Esophagus squamous epithelium (tissue), 4 donors: ENCODE results near the gene ERCC1.

Experiments
- POLR2A ChIP-seq, 4 donors: fragments of 450-650 bp; IDR thresholded peaks; one replicate each; pipeline ENCODE4 v1.6.1; 2017; ENCODE audit warnings: antibody characterized with exemption in 4 of 4, mild to moderate bottlenecking in 4 of 4, moderate library complexity in 3 of 4
- TF ChIP-seq, protein P1 (sequence below), 6 experiments: fragments of 450-650 bp in 4 of 6; fragments of 200-600 bp in 2 of 6; sonication (generic) in 2 of 6; IDR thresholded peaks; one replicate each; pipeline ENCODE4 v1.5.1; 2016 to 2019; ENCODE audit warnings: antibody characterized with exemption in 6 of 6, mild to moderate bottlenecking in 4 of 6, moderate library complexity in 4 of 6

DNA sequence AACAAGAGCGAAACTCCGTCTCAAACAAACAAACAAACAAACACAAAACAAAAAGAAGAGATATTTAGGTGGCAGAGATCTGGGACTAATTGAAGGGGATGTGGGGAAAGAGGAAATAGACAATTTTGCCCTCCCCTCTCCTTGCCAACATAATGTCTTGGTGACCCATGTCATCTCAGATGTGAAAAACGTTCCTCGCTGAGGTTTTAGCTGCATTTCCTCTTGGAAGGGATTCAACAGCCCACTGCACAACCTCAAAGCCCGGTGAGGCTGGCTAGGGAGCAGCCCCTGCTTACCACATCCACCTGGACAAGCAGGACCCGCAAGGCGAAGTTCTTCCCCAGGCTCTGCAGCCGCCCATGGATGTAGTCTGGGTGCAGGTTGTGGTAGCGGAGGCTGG, 4.9 kb downstream of the ERCC1 start:
- no peak for TF ChIP-seq POLR2A (IDR thresholded peaks at IDR 0.05)
- TF ChIP-seq, protein P1, sequence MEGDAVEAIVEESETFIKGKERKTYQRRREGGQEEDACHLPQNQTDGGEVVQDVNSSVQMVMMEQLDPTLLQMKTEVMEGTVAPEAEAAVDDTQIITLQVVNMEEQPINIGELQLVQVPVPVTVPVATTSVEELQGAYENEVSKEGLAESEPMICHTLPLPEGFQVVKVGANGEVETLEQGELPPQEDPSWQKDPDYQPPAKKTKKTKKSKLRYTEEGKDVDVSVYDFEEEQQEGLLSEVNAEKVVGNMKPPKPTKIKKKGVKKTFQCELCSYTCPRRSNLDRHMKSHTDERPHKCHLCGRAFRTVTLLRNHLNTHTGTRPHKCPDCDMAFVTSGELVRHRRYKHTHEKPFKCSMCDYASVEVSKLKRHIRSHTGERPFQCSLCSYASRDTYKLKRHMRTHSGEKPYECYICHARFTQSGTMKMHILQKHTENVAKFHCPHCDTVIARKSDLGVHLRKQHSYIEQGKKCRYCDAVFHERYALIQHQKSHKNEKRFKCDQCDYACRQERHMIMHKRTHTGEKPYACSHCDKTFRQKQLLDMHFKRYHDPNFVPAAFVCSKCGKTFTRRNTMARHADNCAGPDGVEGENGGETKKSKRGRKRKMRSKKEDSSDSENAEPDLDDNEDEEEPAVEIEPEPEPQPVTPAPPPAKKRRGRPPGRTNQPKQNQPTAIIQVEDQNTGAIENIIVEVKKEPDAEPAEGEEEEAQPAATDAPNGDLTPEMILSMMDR (IDR thresholded peaks at IDR 0.05) = no peak
